ENCODE data around the gene MAPK8.
"Not testable (repeated sequence)": the region's sequence is repeated elsewhere in the genome, so short reads cannot be mapped to it uniquely, and the experiment has no call there.

MAPK8 gene

DNA sequence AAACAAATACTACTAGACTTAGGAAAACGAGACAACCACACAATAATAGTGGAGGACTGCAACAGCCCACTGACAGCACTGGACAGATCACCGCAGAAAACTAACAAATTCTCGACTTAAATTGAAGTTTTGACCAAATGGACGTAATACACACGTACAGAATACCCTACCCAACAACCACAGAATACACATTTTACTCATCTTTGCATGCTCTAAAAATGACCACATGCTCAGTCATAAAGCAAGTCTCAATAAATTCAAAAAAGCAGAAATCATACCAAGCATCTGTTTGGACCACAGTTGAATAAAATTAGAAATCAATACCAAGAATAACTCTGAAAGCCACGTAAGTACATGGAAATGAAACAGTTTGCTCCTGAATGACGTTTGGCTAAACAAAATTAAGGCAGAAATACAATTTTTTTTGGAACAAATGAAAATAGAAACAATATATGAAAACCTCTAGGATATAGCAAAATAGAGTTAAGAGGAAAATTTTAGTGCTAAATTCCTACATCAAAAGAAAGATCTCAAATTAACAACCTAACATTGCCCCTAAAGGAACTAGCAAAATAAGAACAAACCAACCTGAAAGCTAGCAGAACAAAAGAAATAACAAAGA lies 30.6 kb downstream of the MAPK8 start:
- peak overlapping the region; percentile 50 for H3K27ac ChIP-seq
- TF ChIP-seq, protein P1, sequence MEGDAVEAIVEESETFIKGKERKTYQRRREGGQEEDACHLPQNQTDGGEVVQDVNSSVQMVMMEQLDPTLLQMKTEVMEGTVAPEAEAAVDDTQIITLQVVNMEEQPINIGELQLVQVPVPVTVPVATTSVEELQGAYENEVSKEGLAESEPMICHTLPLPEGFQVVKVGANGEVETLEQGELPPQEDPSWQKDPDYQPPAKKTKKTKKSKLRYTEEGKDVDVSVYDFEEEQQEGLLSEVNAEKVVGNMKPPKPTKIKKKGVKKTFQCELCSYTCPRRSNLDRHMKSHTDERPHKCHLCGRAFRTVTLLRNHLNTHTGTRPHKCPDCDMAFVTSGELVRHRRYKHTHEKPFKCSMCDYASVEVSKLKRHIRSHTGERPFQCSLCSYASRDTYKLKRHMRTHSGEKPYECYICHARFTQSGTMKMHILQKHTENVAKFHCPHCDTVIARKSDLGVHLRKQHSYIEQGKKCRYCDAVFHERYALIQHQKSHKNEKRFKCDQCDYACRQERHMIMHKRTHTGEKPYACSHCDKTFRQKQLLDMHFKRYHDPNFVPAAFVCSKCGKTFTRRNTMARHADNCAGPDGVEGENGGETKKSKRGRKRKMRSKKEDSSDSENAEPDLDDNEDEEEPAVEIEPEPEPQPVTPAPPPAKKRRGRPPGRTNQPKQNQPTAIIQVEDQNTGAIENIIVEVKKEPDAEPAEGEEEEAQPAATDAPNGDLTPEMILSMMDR (conservative IDR thresholded peaks at IDR 0.05) = no peak

DNA sequence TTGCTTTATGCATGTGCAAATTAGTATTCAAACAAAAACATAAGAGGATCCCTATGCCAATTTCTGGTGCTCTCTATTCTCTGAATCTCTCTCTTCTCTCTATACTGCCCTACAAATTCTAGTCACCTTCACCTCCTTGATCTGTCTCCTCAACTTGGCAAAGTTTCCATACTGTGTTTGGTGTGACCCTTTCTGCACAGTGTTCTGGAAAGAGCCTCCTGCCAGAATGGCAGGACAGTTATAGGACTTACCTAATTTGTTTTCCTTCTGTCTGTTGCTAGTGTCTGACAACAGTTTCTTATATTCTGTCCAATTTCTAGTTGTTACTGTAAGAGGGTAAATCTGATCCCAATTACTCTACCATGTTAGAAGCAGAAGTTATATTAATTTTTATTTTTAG lies 34.3 kb downstream of the MAPK8 start:
- TF ChIP-seq, protein P1 (conservative IDR thresholded peaks at IDR 0.05) = no peak
- no peak overlapping the region for H3K27ac ChIP-seq

DNA sequence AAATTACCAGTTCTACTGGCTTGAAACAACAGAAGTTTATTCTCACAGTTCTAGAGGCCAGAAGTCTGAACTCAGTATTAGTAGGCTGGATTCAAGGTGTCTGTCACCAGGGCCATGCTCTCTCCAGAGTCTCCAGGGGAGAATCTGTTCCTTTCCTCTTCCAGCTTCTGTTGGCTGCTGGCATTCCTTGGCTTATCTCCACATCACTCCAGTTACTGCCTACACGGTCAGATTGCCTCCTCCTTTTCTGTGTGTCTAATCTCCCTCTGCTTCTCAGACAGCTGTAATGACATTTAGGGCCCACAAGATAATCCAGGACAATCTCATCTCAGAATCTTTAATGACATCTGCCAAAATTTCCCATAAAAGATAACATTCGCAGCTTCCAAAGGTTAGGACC lies 36.6 kb downstream of the MAPK8 start:
- no peak overlapping the region for H3K27ac ChIP-seq
- TF ChIP-seq, protein P1 (conservative IDR thresholded peaks at IDR 0.05) = no peak

DNA sequence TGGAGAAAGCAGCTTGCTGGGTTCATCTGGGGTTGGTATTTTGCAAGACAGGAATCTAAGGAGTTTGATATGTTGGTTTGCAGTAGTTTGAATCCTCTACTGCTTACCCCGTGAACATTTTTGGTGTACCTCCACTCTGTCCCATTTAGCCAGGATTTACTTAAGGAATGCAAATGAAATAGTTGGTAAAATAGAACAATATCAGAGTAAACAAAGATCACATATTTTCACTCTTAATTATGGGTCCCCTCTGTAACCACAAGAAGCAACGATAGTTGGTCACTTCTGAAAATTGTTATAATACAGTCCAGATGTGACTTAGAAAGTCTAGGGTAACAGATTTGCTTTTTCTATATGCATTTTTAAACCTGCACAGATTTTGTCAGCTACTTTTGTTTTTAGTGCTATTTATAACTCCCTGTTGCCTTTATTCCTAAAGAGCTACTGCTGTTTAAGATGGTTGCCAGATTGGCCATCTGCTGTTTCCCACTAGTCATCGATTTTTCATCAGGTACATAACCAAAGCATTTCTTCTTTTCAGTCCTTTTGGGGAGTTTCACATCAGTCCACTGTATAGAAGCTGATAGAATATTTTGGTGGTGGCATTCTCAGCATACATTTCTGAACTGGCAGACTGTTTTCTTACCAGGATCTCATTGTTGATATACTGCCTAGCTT lies 37.6 kb downstream of the MAPK8 start:
- no peak overlapping the region for H3K27ac ChIP-seq
- TF ChIP-seq, protein P1 (conservative IDR thresholded peaks at IDR 0.05) = no peak

DNA sequence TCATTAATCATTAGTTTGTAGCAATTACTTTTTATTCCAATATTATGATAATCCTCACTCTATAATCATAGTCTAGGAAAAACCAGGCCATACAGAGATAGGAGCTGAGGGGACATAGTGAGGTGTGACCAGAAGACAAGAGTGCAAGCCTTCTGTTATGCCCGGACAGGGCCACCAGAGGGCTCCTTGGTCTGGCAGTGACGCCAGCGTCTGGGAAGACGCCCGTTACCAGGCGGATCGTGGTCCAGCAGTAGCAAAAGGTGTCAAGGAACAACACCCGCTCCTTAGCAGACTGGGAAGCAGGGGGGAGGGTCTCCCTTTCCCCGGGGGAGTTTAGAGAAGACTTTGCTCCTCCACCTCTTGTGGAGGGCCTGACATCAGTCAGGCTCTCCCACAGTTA lies 39.8 kb downstream of the MAPK8 start:
- H3K27ac ChIP-seq = not testable (repeated sequence)
- TF ChIP-seq, protein P1 (conservative IDR thresholded peaks at IDR 0.05) = peak; percentile 26; the same call in 1 of the 2 replicates

DNA sequence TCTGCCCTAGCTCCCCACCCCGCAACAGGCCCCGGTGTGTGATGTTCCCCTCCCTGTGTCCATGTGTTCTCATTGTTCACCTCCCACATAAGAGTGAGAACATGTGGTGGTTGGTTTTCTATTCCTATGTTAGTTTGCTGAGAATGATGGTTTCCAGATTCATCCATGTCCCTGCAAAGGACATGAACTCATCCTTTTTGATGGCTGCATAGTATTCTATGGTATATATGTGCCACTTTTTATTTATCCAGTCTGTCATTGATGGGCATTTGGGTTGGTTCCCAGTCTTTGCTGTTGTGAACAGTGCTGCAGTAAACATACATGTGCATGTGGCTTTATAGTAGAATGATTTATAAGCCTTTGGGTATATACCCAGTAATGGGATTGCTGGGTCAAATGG lies 41.1 kb downstream of the MAPK8 start:
- H3K27ac ChIP-seq = not testable (repeated sequence)

DNA sequence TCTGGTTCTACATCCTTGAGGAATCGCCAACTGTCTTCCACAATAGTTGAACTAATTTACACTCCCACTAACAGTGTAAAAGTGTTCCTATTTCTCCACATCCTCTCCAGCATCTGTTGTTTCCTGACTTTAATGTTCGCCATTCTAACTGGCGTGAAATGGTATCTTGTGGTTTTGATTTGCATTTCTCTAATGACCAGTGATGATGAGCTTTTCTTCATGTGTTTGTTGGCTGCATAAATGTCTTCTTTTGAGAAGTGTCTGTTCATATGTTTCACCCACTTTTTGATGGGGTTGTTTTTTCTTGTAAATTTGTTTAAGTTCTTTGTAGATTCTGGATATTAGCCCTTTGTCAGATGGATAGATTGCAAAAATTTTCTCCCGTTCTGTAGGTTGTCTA lies 41.5 kb downstream of the MAPK8 start:
- not testable (repeated sequence) for H3K27ac ChIP-seq

DNA sequence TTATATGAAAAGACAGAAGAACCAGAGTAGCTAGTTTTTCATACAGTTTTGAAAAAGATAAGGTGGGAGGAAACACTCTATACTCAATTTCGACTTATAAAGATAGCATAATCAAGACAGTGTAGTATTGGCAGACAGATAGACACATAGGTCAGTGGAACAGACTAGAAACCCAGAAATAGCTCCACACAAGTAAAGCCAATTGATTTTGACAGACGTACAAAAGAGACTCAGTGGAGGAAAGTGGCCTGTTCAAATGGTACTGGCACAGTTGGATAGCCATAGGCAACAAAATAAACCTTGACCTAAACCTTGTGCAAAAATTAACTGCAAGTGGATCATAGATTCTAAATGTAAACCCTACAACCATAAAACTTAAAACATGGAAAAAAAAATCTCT lies 46.8 kb downstream of the MAPK8 start:
- H3K27ac ChIP-seq = no peak overlapping the region
- TF ChIP-seq, protein P1 (conservative IDR thresholded peaks at IDR 0.05) = no peak

Measured in VCaP (cell line).